Esophagus squamous epithelium (tissue), 4 donors: ENCODE results near the gene SV2C.

Experiments used
- POLR2A ChIP-seq, 4 donors: fragments of 450-650 bp; IDR thresholded peaks; one replicate each; pipeline ENCODE4 v1.6.1; 2017; ENCODE audit warnings: antibody characterized with exemption in 4 of 4, mild to moderate bottlenecking in 4 of 4, moderate library complexity in 3 of 4
- TF ChIP-seq, protein P1 (sequence below), 6 experiments: fragments of 450-650 bp in 4 of 6; fragments of 200-600 bp in 2 of 6; sonication (generic) in 2 of 6; IDR thresholded peaks; one replicate each; pipeline ENCODE4 v1.5.1; 2016 to 2019; ENCODE audit warnings: antibody characterized with exemption in 6 of 6, mild to moderate bottlenecking in 4 of 6, moderate library complexity in 4 of 6

DNA sequence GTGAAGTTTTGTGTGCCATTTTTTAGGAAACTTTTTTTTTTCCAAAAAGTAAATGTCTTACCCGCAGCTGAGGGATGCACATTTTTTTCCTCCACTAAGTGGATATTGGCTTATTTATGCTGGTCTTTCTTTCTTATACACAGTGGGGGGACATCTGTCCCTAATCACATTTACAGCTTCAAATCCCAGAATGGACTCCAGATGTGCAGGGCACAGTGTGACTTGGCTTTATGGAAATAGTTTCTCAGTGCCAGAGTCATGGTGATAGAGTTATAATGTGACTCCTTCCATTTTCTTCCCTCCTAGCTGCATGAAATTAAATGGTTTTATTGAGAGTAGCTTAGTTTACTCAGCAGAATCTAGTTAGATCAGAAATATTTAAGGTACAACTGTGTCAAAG is 66.5 kb downstream of the SV2C start:
- TF ChIP-seq POLR2A (IDR thresholded peaks at IDR 0.05), result no peak
- TF ChIP-seq, protein P1, sequence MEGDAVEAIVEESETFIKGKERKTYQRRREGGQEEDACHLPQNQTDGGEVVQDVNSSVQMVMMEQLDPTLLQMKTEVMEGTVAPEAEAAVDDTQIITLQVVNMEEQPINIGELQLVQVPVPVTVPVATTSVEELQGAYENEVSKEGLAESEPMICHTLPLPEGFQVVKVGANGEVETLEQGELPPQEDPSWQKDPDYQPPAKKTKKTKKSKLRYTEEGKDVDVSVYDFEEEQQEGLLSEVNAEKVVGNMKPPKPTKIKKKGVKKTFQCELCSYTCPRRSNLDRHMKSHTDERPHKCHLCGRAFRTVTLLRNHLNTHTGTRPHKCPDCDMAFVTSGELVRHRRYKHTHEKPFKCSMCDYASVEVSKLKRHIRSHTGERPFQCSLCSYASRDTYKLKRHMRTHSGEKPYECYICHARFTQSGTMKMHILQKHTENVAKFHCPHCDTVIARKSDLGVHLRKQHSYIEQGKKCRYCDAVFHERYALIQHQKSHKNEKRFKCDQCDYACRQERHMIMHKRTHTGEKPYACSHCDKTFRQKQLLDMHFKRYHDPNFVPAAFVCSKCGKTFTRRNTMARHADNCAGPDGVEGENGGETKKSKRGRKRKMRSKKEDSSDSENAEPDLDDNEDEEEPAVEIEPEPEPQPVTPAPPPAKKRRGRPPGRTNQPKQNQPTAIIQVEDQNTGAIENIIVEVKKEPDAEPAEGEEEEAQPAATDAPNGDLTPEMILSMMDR (IDR thresholded peaks at IDR 0.05), result no peak
